HG02852 (cell line): ENCODE data around the gene FCRL1.
A peak's percentile ranks its signal among the peaks of the same experiment; 100 is the strongest.

Experiments
- ATAC-seq: cut with Tn5 transposase; IDR thresholded peaks from one replicate; pipeline ENCODE4 v1.9.1; 2021; ENCODE audit warnings: mild to moderate bottlenecking, moderate library complexity; ENCODE audit not compliant: unreplicated experiment

Gene FCRL1

DNA sequence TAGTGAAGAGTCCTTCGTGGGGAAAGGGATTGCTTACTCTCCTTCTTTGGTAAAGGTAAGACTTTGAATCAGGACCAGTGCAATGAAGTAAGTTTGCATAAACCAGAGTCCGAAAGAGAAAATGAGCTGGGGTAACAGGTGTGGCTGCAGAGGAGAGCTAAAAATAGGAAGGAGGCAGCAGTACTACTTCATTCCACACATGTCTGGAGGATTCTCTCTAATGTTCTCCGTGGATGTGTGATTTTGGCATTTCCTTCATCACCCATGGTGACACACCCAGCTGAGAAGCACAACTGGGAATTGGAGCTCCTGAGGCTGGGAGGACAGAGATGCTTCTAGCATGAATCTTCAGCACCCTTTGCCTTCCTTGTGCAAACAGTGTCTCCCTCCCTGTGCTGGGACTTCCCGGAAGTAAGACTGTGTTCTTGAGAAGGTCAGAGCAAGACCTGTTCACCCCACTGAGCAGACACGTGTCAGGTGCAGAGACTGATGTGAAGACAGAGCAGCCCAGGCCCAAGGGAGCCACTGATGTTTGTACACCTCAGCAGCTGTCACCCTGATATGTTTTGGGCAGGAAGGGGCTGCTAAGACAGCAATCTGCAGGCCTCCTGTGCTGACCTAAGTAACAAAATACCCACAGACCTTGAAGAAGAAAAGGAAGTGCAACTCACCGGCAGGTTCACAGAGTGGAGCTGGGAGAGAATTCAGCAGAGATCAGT lies 13.3 kb downstream of the FCRL1 start:
- ATAC-seq = peak; percentile 88

DNA sequence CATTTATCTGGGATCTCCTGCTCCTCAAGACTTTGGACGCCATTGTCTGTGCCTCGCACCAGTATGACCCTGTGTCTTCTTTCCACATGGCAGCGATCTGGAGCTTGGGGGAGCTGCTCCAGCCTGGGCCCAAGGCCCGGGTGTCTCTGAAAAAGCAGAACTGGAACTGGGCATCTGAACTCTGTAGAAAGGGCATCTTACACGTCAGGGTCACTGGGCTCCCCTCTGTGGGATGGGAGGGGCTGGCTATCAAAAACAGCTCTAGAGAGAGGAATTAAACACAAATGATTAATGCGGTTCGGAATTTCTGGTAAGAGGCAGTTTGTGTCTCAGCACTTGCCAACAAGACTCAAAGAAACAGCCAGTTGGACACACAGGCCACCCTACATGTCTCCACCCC lies 16.1 kb downstream of the FCRL1 start:
- ATAC-seq = no peak

DNA sequence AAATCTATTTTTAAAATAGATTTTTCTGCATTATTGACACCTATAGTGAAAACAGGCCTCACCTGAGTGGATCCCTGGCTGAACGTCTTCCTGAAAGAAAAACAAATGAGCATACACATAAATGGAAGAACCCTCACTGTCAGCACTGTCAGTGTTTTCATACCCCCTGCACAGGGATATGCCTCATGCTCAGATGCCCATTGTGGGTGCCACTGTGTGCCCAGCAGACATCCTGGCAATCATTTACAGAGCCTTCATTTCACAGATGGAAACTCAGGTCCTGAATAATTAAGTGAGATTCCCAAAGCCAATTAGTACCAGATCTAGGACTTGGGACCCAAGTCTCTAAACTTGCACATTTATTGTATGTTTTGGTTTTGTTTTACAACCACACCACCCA lies 19.9 kb downstream of the FCRL1 start:
- ATAC-seq = no peak

DNA sequence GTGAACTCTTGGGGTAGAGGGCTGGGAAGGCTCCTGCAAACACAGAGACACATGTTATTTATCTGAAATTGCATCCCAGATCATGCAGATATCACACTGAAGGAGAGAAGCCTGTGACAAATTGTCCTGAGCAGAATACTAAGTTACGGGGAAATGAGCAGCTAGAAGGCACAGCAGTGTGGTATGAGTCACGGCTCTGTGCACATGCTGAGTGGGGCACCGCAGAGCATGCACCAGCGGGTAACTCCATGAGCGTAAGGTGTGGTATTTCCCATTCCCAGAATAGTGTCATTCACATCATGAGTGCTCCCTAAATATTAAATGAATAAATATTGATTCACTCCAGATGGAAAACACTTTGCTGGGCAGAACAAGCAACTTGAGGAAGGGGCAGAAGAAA lies 21.7 kb downstream of the FCRL1 start:
- no peak for ATAC-seq

DNA sequence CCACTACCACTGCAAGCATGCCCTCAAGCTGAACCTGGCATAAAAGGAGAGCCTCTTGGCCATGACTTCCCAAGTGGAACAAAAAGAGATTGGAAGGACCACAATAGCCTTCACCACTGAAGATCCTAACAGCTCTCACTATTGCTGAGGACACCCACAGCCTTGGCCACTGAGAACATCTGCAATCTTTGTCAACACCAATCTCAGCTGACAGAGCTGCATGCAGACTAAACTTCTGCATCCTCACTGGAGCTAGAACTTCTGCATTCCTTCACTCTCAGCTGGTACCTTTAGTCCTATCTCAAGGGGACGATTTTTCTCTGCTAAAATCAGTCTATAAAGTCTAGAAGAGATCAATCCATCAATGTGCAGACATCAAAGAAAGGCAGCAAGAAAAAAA lies 34.7 kb downstream of the FCRL1 start:
- ATAC-seq = no peak

DNA sequence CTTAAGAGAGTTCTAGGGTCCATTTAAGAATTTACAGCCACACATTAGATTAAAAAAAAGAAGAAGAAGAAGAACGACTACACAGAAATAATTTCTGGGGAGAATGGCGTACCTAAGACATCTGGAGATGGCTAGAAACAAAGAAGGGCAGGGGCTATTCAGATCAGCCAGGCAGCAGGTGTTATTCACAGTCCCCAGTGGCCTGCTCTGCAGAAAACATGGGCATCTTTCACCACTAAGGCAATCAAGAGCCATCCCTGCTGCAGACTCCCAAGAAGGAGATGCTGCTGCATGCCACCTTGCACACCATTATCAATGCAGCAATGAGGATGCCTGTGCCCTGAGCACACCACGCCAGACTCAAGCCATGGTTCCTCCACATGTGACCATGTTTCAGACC lies 35.1 kb downstream of the FCRL1 start:
- no peak for ATAC-seq

DNA sequence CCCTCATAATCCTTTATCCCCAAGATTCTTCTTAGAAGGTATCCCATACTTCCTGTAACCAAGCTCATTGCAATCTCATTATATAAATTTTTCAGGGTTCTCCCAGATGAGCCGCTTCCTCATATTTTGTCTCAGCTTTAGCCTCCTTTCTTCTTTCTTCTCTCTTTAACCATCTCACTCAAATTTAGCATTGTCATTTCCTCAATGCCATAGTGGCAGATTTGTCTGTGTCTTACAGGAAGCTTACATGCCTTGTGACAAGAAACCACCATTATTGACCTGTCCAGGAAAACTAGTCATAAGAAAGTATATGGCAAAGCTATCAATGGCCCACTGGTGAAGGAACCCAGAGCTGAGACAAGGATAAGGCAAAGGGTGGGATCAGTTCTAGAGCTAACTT lies 37.0 kb downstream of the FCRL1 start:
- no peak for ATAC-seq

DNA sequence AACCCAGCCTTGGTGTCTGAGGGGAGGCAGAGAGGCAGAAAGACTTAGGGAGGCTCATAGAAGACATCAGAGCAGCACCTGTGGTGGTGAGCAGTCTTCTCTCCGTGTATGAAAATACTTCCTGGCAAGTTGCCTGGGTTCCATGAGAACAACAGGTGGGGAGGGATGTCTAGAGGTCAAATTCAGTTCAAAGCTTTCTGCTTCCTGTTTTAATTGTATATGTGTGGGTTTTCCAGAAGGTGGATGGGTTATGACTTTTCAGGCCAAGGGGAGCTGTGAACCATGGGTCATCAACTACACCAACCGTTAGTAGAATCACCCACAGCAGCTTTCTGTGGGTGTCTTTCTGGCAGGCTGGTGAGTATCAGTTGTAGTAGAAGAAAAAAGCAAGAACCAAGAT lies 38.9 kb downstream of the FCRL1 start:
- peak; percentile 67 for ATAC-seq

DNA sequence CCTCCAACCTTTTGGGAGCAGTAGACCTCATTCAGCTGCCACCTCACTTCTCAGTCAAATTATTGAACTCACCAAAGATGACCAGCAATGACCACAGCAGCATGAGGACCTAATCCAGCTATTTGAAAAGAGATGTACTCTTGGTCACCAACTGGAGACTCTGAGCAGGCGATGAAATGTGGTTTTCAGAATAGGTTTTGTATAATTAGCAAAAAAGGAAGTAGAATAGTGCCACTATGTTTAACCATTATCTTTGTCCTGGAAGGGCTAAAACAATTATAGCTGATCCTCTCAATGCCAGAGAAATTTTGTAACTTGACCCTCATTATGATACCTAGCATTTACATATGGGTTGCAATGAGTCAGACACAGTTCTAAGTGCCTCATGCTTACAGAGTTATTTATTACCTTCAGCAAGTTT lies 42.9 kb downstream of the FCRL1 start, which contains the start of gene FCRL2:
TSS of gene FCRL2 (minus strand) at position 162 of the 421 bp plus-strand sequence. CDS start at position 103, 59 bp downstream.
- peak; percentile 52 for ATAC-seq

DNA sequence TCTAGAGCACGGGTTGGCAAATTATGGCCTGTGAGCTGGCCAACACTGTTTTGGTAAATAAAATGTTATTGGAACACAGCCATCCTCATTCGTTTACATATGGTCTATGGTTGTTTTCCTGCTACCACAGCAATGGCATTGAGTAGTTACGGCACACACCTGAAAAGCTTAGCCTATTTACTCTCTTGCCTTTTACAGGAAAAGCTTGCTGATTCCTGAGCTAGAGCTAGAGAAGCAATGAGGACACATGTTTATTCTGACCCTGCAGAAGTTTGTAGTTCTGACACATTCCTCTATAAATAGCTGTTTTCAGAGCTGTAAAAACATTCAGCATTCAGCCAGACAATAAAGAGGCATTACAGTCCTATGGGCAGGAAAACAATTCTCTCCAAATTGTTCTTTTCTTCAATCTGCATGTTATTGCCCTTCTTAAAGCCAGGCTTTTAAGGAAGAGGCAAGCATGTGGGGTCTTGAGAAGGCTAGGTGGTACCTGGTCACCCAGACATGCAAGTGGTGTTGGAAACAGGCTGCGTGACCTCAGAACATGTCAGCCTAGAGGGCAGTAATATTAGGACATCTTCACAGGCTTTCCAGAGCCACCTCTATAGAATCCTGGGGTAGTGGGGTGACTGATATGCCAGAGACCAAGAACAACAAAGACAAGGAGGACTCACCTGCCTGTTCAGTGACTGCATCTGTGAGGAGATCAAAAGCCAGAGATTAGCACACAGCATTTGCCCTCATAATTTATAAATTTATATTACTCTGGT lies 44.6 kb downstream of the FCRL1 start:
- no peak for ATAC-seq

DNA sequence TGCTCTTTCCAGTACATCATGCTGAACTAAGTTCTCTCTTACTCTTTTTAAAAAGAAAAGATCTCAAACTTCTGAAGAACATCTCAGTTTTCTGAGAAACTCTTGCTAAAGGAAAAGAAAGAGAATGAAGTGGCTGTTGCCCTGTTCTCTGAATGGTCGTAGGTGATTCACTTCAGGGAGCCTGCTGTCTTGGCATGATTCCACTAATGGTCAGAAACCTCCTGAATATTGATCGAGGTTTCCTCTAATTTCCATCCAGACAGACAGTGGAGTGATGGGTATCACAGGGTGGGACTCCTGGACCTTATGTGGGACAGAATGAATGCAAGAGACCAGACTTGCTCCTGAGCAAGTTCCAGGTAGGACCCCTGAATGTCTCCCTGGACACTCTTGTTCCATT lies 45.5 kb downstream of the FCRL1 start:
- no peak for ATAC-seq

DNA sequence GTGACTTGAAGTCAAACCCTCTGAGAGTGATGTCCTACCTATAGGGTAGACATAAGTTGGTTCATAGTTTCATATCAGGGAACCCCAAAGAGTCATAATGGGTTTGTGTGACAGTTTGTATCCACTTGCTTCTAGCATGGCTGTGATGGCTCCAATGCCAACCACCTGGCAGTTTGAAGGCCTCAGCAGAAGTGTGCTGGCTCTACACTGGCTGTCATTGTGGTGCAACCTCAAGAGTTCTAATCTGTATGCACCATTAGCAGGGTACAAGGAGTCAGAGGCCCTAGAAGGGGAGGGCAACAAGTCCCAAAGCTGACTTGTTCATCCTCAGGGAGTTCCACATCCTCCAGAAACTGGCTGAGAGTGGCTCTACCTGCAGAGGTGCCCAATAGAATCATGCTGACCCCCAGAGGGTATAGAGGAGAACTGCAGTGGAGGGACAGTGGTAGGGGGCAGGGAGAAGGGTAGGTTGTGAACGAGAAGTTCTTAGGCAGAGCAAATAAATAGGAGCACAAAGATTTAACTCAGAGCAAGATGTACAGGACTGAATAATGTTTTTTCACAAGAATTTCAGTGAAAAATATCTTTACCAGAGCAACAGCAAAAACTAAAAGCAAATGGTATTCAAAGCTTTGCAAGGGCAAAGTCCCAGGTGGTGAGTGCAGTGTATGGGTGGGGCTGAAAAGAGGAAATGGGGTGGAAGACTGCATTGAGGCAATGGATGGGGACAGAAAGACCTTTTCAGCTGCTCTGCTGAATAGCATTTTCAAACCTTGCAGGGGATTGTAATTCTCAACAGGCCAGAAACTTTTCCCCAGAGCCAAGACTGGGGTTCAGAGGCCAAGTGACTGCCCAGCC lies 46.2 kb downstream of the FCRL1 start:
- ATAC-seq = peak; percentile 46

DNA sequence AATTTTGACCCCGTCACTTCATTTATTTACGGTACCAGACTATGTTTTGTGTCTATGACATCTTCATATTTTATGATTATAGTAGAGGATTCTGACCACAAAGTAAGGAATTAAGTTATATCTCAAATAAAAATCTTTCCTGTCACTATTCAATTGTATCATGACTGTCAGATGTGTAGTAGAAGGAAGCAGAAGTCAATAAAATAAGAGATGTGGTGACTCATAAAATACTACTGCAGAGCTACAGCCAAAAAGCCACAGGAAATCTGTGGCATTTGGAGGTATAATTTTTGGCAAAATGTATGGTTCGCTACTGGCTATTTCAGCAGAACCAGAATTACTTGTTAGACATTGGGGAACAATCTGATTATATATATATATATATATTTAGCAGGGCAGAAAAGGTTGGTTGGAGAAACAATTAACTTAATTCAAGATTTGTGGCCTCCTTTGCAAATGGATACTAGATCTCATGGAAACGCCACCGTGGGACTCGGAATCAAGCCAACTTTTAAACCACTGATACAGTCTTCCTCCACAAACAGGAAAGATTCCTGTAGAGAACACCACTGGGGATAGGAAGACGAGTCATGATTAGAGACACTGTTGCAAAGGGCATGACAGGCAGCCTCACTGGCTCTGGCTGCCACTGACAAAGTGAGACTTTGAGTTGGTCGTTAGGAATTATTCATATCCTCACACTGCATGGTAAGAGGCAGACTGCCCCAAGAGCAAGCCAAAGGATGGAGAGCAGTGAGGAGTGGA lies 48.1 kb downstream of the FCRL1 start:
- no peak for ATAC-seq

DNA sequence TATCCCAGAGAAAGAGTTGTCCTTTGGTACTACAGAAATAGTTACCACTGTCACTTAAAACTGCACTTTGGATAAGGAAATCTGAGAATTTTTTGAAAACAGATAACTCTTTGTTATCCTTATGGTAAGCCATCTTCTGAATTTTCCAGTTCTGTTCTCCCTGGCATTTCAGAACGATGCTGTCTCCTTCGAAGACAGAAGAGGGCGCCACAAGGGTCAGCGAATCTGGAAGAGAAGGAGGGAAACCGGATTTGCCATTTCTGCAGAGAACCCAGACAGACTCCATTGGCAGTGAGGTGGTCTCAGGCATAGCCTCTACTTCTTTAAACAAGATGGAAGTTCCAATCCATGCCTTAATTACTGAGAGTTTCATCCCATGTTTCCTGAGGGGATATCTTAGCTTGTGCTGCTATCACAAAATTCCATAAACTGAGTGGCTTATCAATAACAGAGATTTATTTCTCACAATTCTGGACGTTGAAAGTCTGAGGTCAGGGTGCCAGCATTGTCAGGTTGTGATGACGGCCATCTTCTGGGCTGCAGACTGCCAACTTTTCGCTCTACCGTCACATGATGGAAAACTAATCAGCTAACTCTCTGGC lies 49.4 kb downstream of the FCRL1 start:
- ATAC-seq = no peak

DNA sequence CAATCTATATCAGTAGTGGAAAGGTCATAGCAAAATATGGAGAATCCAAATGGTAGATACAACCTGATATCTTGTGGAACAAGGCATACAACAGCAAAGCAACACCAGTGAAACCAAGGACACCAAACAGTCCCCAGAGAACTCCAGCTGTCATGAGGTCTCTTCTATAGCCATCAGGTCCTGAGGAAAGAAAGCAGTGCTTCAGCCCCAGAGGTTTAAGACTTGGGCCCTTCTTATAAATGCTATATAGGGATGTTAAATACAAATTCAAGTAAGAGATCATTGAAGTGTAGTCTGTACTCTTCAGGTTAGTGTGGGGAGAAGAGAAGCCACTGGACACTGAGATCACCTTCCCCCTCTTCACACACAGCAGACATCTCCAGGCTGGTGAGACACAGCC lies 53.1 kb downstream of the FCRL1 start:
- ATAC-seq = no peak

DNA sequence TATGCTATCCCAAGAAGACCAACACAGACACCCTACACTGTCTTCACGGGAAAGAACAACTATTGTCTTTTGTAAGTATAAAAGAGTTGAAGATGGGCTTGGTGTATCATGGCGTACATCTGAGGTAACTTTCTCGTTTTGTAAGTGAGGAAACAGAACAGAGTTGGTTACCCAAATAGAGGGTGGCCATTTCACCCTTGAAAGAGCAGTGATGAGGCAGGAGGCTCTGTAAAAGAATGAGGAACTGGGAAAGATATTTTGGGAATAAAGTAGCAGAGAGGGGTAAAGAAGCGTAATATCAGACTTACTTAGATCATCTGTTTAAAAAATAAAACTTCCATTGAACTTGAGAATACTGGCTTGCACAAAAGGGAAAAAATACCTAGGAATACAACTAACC lies 61.9 kb downstream of the FCRL1 start:
- no peak for ATAC-seq

DNA sequence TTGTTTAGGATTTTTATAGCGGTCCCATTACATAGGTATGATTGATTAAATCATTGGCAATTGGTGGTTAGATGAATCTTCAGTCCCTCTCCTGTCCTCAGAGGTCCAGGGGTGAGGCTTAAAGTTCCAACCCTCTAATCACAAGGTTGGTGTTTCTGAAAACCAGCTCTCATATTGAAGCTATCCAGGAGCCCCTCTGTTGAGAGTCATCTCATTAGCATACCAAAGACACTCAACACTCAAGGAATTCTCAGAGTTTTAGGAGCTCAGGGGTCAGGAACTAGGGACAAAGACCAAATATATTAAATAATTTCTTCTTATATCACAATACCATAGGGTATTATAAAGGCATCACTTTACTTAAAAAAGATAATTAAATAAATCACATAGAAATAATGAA lies 66.3 kb downstream of the FCRL1 start:
- ATAC-seq = no peak

DNA sequence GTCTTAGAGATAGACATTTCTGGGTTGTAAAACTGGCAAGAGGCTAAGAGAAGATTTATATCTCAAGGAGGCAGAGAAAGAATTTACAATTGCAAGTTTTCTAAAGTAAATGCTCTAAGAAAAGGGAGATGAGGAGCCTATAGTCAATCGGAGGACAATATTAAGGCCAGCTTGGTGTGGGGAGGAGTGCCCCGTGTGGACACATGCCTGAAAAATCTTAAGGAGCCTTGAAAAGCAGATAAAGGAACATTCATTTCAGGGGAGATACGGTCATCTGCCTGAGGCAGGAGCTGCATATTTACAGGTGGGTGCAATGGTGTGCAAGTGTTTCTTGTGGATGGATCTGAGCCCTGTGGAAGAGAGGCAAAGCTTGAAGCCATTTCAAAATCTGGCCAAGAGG lies 68.6 kb downstream of the FCRL1 start:
- ATAC-seq = no peak

DNA sequence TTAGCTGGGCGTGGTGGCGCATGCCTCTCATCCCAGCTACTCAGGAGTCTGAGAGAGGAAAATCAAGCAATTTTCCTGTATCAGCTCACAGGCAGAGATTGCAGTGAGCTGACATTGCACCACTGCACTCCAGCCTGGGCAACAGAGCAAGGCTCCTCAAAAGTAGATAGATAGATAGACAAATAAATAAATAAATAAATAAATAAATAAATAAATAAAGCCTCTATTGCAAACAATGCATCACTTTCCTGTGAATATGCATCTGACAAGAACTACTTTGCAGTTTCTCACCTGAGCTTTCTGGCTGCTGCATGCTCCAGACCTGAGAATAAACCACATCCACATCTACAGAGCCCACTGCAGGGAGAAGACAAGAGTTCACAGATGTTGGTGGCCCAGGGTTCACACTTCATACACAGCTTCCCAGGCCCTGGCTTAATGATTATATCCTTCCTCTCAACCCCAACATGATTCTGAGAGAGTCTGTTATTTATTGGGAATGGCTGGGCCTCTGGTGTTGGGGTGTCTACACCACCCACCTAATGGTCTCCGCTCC lies 71.6 kb downstream of the FCRL1 start:
- no peak for ATAC-seq
